ENCODE results near the gene CARD11.

DNA sequence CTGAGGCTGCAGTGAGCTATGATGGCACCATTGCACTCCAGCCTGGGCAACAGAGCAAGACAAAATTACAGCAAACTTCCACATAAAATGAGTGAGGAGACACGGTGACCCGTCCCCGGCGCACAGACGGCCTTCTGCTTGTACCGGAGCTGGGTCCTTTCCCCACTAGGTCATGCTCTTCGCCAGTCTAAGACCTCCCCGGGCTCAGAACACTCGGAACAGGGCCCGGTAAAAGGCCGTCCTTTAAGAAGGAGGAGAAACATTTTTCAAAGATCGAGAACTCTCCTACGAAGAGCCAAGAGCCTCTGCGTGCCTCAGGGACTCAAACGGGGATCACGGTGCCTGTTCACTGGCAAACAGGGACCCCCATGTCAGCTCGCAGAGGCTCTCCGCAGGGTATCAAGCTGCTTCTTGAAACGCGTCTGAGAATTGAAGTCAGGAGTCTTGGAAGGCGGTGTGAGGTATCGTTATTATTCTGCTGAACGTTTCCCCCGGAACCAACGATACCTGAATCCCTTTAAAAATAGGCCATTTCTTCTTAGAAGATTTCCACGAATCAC is 9.0 kb downstream of the CARD11 start:
- TF ChIP-seq POLR2A (IDR thresholded peaks at IDR 0.05) (no peak), CTCF (IDR thresholded peaks at IDR 0.05) (no peak)
